HG02798 (cell line): ENCODE results near the gene PKP4.

Source experiments
- ATAC-seq: cut with Tn5 transposase; IDR thresholded peaks from one replicate; pipeline ENCODE4 v1.9.1; 2021; ENCODE audit warnings: mild to moderate bottlenecking; ENCODE audit not compliant: unreplicated experiment, poor library complexity

PKP4 gene

DNA sequence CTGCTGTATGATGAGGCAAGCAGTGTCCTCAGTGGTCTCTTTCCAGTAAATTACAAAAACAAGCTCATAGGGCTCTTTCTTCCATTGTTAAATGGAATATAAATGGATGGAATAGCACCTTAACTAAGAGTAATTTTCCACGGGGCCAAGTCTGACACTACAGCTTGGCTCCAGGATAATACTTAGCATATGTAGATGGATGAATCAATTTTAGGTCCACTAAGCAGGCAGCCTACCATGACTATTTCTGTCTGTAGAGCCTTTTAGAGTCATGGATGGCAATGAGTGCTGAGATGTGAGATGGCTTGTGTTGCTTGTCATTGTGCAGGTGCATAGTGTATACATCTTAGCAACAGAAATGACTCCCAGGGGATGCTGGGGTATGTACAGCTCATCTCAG is 125.9 kb downstream of the PKP4 start:
- no peak for ATAC-seq

- no peak for ATAC-seq
These were observed 127.2 kb downstream of the PKP4 start for GRCh38 chr2:158583923-158584322.

DNA sequence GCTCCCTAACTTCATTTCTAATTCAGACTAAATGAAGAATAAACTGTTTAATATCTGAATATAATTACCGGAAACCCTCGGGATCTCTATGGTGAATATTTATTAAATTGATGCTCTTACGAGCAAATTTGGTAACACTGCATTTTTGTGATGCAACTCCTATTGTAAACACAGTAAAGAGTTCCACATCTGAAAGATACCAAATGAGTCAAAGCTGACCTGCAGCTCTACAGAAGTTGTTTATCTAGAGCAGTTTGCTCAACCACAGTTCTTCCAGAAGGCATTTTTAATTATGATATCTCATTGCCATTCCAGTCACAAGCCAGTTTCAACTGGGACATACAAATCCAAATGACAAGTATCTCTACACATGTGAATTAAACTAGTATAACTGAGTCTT is 129.7 kb downstream of the PKP4 start:
- no peak for ATAC-seq

DNA sequence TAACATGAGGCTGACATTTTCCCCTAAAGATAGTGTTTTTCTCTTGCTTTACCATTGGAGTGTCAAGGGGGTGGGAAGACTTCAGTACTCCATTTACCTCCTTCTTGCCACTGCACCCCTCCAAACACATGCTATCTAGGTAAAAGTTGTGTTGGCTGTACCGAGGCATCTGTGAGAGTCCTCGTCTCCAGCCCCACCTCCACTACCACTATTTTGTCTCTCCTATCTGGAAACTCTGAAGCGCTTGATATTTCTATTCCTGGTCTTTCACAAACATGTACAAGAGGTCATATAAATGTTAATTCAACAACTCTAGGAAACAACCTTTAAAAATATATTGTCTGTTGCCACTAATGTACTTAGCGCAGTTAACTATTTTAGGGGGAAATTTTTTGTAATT is 132.6 kb downstream of the PKP4 start:
- no peak for ATAC-seq

DNA sequence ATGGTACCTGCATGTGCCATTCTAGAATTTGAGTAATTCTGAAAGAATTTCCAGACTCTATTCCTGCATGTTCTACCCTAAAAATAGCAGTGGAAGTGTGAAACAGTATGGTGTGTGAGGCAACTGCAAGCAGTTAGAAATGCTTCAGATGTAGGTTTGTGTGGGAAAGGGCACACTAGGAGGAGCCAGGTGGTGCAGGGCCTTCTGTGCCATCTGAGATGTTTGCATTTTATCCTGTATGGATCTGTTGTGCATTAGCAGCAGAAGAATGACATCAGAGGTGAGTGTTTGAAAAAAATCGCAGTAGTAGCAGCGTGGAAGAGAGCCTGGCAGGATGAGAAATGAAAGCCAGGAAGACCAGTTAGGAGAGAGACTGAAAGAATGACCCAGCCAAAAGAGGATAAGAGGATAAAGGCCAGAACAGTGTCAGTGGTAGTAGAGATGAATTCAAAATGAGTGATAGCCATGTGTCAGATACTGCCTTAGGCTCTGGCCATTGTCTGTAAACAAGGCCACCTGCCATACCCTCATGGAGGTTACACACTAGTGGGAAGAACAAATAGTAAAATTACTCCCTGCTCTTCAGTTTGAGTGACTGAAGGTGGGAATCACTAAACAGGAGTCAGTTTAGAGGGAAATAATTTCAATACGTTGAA is 142.2 kb downstream of the PKP4 start:
- no peak for ATAC-seq

- no peak for ATAC-seq
These were observed 142.9 kb downstream of the PKP4 start for GRCh38 chr2:158599609-158600008.

- no peak for ATAC-seq
These were observed 143.5 kb downstream of the PKP4 start for GRCh38 chr2:158600155-158600802.

- ATAC-seq, result no peak
These were observed 145.3 kb downstream of the PKP4 start for GRCh38 chr2:158602027-158602426.

DNA sequence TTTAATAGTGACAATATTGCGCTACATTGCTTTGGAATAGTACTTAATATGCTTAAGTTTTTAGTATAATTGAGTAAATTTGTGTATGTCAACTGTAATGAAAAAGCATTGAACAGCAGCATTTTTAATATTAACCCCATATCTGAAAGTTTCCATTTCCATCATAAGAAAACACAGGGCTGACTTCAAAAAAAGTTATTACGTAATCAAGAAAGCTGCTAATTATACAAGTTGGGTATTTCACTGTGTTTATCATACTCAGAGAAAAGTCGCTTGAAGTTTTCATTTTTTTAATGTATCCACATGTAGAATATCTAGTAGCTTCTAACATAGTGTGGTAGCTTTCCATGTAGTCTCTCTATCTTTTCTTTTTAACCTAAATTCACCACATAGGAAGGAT is 146.5 kb downstream of the PKP4 start:
- ATAC-seq, result no peak

GRCh38 chr2:158603986-158604385 is 147.2 kb downstream of the PKP4 start:
- no peak for ATAC-seq

GRCh38 chr2:158610059-158610458 is 153.3 kb downstream of the PKP4 start:
- no peak for ATAC-seq

GRCh38 chr2:158616480-158617000 is 159.8 kb downstream of the PKP4 start:
- no peak for ATAC-seq

- ATAC-seq, result no peak
These were observed 162.2 kb downstream of the PKP4 start for GRCh38 chr2:158618891-158619490.

- no peak for ATAC-seq
These were observed 162.7 kb downstream of the PKP4 start for GRCh38 chr2:158619496-158619895.

DNA sequence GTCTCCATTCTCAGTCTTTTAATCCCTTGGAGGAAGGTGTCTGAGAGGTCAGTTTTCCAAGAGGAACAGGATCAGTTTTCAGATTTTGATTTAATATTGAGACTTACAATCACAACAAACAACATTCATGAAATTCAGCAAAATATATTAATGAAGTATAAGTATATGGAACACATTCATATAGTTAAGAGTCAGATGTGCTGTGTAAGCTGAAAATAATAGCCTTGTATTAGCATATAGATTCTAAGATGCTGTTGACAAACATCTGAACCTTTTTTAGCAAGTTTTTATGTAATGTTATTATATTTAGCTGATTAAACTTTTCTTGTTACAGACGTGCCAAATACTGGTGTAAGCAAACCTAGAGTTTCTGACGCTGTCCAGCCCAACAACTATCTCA is 163.9 kb downstream of the PKP4 start:
- no peak for ATAC-seq

DNA sequence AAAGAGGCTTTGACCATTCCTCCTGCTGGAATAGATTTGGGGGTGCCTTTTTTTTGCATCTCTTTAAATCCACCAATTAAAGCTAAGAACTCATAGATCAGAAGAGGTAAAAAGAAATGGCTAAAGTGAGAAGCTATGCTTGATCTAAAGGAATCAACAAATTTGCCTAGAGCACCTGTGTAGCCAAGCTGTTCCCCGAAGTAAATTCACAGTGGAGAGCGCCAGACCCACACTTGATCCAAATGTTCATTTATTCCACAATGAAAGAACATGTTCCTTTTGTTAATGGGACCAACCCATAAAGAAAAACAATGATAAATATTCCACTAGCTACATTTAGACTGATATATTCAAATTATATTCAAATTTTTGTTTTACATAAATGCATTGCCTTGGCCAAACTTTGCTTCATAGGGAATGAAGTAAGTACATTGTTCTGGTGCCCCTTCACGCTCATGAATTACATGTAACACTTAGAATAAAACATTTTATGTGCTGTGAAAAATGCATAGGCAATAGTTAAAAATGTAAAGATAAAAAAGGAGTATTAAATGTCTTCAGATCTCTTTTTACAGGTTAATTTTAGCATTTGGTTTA is 167.4 kb downstream of the PKP4 start:
- ATAC-seq, result no peak

DNA sequence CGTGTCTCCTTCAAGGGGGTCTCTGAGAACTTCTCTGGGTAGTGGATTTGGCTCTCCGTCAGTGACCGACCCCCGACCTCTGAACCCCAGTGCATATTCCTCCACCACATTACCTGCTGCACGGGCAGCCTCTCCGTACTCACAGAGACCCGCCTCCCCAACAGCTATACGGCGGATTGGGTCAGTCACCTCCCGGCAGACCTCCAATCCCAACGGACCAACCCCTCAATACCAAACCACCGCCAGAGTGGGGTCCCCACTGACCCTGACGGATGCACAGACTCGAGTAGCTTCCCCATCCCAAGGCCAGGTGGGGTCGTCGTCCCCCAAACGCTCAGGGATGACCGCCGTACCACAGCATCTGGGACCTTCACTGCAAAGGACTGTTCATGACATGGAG is 168.2 kb downstream of the PKP4 start:
- ATAC-seq, result no peak

- no peak for ATAC-seq
These were observed 172.4 kb downstream of the PKP4 start for GRCh38 chr2:158629116-158629515.

DNA sequence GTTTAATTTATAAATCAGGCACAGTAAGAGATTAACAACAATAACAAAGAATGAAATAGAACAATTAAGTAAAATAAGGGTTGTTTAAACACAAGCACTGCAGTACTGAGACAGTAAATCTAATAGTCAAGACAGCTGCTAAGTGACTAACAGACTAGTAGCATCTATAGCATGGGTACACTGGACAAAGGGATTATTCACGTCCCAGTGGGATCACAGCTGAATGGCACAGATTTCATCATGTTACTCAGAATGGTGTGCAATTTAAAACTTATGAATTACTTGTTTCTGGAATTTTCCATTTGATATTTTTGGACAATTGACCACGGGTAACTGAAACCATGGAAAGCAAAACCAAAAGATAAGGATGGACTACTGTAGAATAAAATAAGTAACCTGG is 176.5 kb downstream of the PKP4 start:
- no peak for ATAC-seq

DNA sequence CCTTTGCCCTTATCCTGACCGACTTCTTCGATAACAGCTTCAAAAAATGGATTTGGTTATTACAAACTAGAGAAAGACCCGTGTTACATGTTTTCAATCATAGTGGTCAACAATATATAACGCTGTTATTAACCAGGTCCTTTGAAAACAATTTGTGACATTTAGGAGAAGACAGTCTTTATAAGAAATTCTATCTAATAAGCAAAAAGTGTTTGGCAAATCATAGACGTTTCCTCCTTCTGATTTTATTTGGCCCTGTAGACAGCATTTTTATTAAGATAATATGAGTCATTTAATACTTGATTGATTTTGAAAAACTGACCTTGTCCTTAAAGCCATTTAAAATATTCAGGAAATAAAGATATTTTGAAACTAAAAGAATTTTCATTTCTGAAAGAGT is 177.9 kb downstream of the PKP4 start:
- ATAC-seq, result no peak

DNA sequence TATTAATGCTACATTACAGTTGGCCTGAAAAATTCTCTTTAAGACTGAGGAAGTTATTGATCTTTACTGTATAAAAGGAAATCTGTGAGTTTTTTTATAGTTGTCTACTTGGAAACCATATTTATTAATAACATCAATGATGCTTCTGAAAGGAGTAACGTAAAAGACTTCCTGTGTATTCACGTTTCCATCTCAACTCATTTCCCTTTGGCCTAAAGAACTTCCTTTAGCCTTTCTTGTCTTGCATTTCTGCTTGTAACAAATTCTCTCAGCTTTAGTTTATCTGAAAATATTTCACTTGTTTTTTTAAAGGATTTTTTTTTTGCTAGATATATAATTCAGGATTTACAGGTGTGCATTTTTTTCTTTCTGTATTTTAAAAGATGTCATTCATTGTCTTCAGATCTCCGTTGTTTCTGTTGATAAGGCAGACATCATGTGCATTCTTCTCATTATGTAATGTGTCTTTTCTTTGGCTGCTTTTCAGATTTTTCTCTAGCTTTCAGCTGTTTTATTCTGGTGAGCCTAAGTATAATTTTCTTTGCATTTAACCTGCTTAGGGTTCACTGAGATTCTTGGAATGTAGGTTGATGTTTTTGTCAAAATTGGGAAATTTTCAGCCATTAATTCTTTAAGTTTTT is 179.3 kb downstream of the PKP4 start:
- ATAC-seq, result no peak
